Stimulated activated CD4-positive, alpha-beta T cell treated with anti-CD3 and anti-CD28 coated beads, Interleukin-4, amount 100 ng/mL, for 4 hours (primary cell): ENCODE data around the gene RUFY3.

Experiments used
- DNase-seq, 2 experiments: peaks; one replicate each; pipeline ENCODE4 v3.0.0-alpha.2; 2020

The RUFY3 gene

GRCh38 chr4:70844180-70844579 lies 122.4 kb downstream of the RUFY3 start:
- DNase-seq: no peak

DNA sequence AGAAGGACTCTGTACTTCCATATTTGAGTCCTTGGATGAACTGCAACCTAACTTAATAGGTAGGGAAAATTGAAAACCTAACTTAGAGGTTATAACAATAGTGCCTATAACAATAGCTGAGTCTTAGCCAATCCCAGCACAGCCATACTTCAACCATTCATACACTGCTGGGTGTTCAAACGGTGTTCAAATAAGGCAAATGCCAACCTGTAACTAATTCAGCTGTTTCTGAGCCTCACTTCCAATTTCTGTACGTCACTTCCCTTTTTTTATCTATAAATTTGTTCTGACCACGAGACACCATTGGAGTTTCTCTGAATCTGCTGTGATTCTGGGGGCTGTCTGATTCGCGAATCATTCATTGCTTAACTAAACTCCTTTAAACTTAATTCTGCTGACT lies 127.5 kb downstream of the RUFY3 start:
- no peak for DNase-seq

- no peak for DNase-seq
Measured at GRCh38 chr4:70855464-70855863, 133.7 kb downstream of the RUFY3 start.
